ENCODE data around the gene ZFP36L2.

GRCh38 chr2:43225788-43226557 lies 433 bp downstream of the ZFP36L2 start:
- TF ChIP-seq ZNF324 (tag by site-specific recombination; IDR thresholded peaks at IDR 0.05) (0 out of 2 replicates have a peak, but pooled peaks have one; percentile 22), ZNF274 (IDR thresholded peaks at IDR 0.05; ENCODE audit: low read length) (no peak), ZNF274 (tag by site-specific recombination; IDR thresholded peaks at IDR 0.05; ENCODE audit: borderline replicate concordance) (no peak), KLF16 (tag by site-specific recombination; IDR thresholded peaks at IDR 0.05) (0 out of 2 replicates have a peak, but pooled peaks have one; percentile 13), ZNF211 (tag by site-specific recombination; IDR thresholded peaks at IDR 0.05; ENCODE audit: low read depth) (no peak), EGR2 (tag by site-specific recombination; IDR thresholded peaks at IDR 0.05; ENCODE audit: low read depth) (peak; percentile 85), TCF7L2 (IDR thresholded peaks at IDR 0.05; ENCODE audit: borderline replicate concordance, low read depth, low read length) (no peak), ZNF639 (tag by site-specific recombination; IDR thresholded peaks at IDR 0.05) (no peak; the same call in 1 of the 2 replicates), PRDM1 (tag by site-specific recombination; IDR thresholded peaks at IDR 0.05) (no peak), ZNF155 (tag by site-specific recombination; IDR thresholded peaks at IDR 0.05) (no peak), ZNF24 (tag by site-specific recombination; IDR thresholded peaks at IDR 0.05) (no peak)
- TF ChIP-seq, protein P1, sequence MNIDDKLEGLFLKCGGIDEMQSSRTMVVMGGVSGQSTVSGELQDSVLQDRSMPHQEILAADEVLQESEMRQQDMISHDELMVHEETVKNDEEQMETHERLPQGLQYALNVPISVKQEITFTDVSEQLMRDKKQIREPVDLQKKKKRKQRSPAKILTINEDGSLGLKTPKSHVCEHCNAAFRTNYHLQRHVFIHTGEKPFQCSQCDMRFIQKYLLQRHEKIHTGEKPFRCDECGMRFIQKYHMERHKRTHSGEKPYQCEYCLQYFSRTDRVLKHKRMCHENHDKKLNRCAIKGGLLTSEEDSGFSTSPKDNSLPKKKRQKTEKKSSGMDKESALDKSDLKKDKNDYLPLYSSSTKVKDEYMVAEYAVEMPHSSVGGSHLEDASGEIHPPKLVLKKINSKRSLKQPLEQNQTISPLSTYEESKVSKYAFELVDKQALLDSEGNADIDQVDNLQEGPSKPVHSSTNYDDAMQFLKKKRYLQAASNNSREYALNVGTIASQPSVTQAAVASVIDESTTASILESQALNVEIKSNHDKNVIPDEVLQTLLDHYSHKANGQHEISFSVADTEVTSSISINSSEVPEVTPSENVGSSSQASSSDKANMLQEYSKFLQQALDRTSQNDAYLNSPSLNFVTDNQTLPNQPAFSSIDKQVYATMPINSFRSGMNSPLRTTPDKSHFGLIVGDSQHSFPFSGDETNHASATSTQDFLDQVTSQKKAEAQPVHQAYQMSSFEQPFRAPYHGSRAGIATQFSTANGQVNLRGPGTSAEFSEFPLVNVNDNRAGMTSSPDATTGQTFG (tag by site-specific recombination; IDR thresholded peaks at IDR 0.05; ENCODE audit: borderline replicate concordance): no peak
- TF ChIP-seq, protein P2, sequence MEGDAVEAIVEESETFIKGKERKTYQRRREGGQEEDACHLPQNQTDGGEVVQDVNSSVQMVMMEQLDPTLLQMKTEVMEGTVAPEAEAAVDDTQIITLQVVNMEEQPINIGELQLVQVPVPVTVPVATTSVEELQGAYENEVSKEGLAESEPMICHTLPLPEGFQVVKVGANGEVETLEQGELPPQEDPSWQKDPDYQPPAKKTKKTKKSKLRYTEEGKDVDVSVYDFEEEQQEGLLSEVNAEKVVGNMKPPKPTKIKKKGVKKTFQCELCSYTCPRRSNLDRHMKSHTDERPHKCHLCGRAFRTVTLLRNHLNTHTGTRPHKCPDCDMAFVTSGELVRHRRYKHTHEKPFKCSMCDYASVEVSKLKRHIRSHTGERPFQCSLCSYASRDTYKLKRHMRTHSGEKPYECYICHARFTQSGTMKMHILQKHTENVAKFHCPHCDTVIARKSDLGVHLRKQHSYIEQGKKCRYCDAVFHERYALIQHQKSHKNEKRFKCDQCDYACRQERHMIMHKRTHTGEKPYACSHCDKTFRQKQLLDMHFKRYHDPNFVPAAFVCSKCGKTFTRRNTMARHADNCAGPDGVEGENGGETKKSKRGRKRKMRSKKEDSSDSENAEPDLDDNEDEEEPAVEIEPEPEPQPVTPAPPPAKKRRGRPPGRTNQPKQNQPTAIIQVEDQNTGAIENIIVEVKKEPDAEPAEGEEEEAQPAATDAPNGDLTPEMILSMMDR (tag by site-specific recombination; IDR thresholded peaks at IDR 0.05): no peak
- TF ChIP-seq, protein P3, sequence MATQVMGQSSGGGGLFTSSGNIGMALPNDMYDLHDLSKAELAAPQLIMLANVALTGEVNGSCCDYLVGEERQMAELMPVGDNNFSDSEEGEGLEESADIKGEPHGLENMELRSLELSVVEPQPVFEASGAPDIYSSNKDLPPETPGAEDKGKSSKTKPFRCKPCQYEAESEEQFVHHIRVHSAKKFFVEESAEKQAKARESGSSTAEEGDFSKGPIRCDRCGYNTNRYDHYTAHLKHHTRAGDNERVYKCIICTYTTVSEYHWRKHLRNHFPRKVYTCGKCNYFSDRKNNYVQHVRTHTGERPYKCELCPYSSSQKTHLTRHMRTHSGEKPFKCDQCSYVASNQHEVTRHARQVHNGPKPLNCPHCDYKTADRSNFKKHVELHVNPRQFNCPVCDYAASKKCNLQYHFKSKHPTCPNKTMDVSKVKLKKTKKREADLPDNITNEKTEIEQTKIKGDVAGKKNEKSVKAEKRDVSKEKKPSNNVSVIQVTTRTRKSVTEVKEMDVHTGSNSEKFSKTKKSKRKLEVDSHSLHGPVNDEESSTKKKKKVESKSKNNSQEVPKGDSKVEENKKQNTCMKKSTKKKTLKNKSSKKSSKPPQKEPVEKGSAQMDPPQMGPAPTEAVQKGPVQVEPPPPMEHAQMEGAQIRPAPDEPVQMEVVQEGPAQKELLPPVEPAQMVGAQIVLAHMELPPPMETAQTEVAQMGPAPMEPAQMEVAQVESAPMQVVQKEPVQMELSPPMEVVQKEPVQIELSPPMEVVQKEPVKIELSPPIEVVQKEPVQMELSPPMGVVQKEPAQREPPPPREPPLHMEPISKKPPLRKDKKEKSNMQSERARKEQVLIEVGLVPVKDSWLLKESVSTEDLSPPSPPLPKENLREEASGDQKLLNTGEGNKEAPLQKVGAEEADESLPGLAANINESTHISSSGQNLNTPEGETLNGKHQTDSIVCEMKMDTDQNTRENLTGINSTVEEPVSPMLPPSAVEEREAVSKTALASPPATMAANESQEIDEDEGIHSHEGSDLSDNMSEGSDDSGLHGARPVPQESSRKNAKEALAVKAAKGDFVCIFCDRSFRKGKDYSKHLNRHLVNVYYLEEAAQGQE (tag by site-specific recombination; IDR thresholded peaks at IDR 0.05): no peak
